Coronary artery (tissue), 2 donors: ENCODE data around the gene PRR27.
"Not testable (repeated sequence)": the region's sequence is repeated elsewhere in the genome, so short reads cannot be mapped to it uniquely, and the experiment has no call there.

Source experiments
- DNase-seq: peaks from one replicate; pipeline ENCODE4 v3.0.0-alpha.2; 2017; ENCODE audit warnings: low spot score
- H3K27ac ChIP-seq, 2 donors: fragments of 200-600 bp; sonication (generic); one replicate each; pipeline ENCODE4 v1.5.1; 2016 to 2019
- H3K4me3 ChIP-seq: fragments of 200-600 bp; sonication (generic); 2 replicates; pipeline ENCODE4 v1.5.1; 2016; ENCODE audit warnings: mild to moderate bottlenecking, moderate library complexity
- CTCF ChIP-seq: fragments of 200-600 bp; sonication (generic); IDR thresholded peaks from one replicate; pipeline ENCODE4 v1.5.1; 2019; ENCODE audit warnings: antibody characterized with exemption

The PRR27 gene

DNA sequence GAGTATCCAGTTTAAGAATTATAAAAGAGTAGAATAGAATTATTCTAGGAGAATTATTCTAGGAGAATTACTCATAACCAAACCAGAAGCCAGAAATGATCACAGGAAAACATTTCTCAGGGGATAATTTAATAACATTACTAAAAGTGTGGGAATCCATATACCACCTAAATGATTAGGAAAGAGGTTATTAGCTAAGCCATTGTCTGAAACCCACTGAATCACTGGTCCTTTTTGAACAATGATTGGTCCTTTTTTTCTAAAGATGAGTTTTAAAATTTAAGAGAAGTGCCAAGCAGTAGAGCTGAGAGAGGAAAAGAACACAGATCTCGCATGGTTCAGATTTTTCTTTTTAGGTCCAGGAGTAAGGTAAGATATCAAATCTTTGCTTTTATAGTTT lies 41.4 kb downstream of the PRR27 start, which contains the start of gene ODAM:
Gene ODAM, plus strand, starts transcription at position 301 of the 400 bp plus-strand sequence. CDS start 819 bp downstream, outside the sequence.
- no peak for TF ChIP-seq CTCF
- H3K4me3 ChIP-seq = no peak within 1 kb of the TSS
- no peak within 1 kb of the TSS for H3K27ac ChIP-seq
- DNase-seq = no peak

GRCh38 chr4:70196857-70197256 lies 42.8 kb downstream of the PRR27 start:
- Histone ChIP-seq H3K4me3 (no peak overlapping the region), H3K27ac (no peak overlapping the region)
- no peak for DNase-seq
- no peak for TF ChIP-seq CTCF

DNA sequence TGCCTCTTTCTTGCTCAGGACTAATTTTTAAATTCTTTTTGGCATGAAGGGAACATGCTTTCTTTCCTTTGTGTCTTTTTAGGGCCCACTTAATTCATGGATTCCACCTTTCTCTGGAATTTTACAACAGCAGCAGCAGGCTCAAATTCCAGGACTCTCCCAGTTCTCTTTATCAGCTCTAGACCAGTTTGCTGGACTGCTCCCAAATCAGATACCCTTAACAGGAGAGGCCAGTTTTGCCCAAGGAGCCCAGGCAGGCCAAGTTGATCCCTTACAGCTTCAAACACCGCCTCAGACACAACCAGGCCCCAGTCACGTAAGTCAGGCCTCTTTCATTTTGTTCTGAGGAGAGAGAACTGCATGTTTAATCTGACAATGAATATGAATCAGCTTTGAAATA lies 43.8 kb downstream of the PRR27 start:
- H3K27ac ChIP-seq = no peak overlapping the region
- H3K4me3 ChIP-seq = no peak overlapping the region
- no peak for TF ChIP-seq CTCF
- no peak for DNase-seq

GRCh38 chr4:70203601-70204000 lies 49.6 kb downstream of the PRR27 start:
- no peak for DNase-seq
- Histone ChIP-seq H3K27ac (no peak overlapping the region), H3K4me3 (no peak overlapping the region)
- no peak for TF ChIP-seq CTCF

DNA sequence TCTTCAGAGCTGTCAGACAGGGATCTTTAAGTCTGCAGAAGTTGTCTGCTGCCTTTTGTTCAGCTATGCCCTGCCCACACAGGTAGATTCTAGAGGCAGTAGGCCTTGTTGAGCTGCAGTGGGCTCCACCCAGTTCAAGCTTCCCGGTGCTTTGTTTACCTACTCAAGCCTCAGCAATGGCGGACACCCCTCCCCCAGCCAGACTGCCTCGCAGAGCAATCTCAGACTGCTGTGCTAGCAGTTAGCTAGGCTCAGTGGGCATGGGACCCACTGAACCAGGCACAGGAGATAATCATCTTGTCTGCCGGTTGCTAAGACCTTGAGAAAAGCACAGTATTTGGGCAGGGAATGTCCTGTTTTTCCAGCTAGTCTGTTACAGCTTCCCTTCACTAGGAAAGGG lies 58.7 kb downstream of the PRR27 start:
- H3K4me3 ChIP-seq, DNase-seq, H3K27ac ChIP-seq: not testable (repeated sequence)
